ENCODE results near the gene SPSB1. TPM values are rescaled to one million over a fixed set of nuclear protein-coding genes. Genes with fewer than 3 reads are reported as not detected.
A peak's percentile ranks its signal among the peaks of the same experiment; 100 is the strongest.

SPSB1 gene
- polyA plus RNA-seq, 1 donor (not counting 4 experiments of a cell fraction or from before 2014, with no cell fraction given) = 19.8 TPM

DNA sequence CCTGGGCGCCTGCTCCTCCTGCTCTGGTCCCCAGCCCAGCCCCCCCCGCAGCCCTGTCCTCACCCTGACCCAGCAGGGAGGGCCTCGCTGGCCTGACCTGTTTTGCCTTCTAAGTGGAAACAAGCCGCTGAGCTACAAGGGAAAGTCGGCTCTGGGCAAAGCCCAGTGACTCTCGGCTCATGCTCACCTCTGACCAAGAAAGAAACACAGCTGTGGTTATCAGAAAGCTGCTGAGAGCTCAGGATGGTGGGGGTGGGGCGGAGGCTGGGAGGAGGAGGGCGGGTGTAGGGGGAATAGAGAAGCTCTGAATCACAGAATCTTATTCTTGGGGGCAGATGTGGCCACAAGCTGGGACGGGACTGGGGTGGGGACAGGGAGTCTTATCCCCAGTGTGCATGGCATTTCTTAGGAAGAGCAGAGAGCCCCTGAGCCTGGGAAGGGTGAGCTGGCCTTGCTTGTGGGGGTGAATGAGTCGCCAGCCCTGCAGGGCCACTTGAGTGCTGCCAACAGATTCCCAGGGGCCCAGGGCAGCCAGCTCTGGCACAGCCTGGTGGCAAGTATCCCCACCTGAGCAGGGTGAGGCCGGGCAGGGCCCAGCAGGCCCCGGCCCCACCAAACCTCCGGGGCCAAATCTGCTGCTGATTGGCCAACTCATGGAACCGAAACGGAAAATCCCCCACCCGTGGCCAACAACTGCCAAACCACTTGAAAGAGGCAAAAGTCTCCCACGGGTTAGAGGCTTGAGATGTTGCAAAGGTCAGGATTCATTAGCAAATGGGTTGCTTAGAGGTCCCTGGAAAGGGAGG is 120.6 kb downstream of the SPSB1 start:
- TF ChIP-seq CTCF (optimal IDR thresholded peaks at IDR 0.05 in 1 of 3, IDR thresholded peaks at IDR 0.05 in 1 of 3, conservative IDR thresholded peaks at IDR 0.05 in 1 of 3; ENCODE audit: extremely low read depth in 1 of 3, insufficient read depth in 2 of 3, low read length in 3 of 3) (no peak), EZH2 (IDR thresholded peaks at IDR 0.05; ENCODE audit: low read length) (no peak)
- DNase-seq (ENCODE audit: low read depth, low spot score) = peak; percentile 45
- Histone ChIP-seq H3K4me3 (ENCODE audit: control insufficient read depth in 2 of 3, extremely low read depth in 1 of 3, insufficient read depth in 2 of 3, low read depth in 1 of 3, low read length in 3 of 3) (no peak overlapping the region), H3K4me1 (ENCODE audit: control insufficient read depth, extremely low read depth, insufficient read depth, low read length) (peaks cover 14% of the 10 kb centered on the region), H4K20me1 (ENCODE audit: control insufficient read depth, extremely low read depth, insufficient read depth, low read length) (no peaks in the 10 kb centered on the region), H2AFZ (ENCODE audit: control insufficient read depth, low read length) (peak overlapping the region; percentile 72), H3K27ac (ENCODE audit: control insufficient read depth, insufficient read depth, low read length) (peak overlapping the region; percentile 55), H3K9ac (ENCODE audit: control insufficient read depth, extremely low read depth, insufficient read depth, low read length) (peak overlapping the region; percentile 39), H3K27me3 (ENCODE audit: control insufficient read depth, extremely low read depth, insufficient read depth, low read length) (no peaks in the 10 kb centered on the region), H3K79me2 (ENCODE audit: control insufficient read depth, insufficient read depth, low read length) (no peaks in the 10 kb centered on the region), H3K9me1 (ENCODE audit: control insufficient read depth, extremely low read depth, insufficient read depth, low read length) (no peaks in the 10 kb centered on the region), H3K4me2 (ENCODE audit: control insufficient read depth, extremely low read depth, insufficient read depth, low read depth, low read length) (peak overlapping the region; percentile 50), H3K9me3 (ENCODE audit: control insufficient read depth, low read depth, low read length) (no peaks in the 10 kb centered on the region), H3K36me3 (ENCODE audit: control insufficient read depth in 2 of 2, extremely low read depth in 1 of 2, insufficient read depth in 2 of 2, low read length in 2 of 2) (no peaks in the 10 kb centered on the region)
- FAIRE-seq = peak; percentile 66
- dilution Hi-C loops (cut with MboI; ENCODE audit: extremely low pct_ligation_motif_present, low sequenced_read_pairs) = no loop called here

GRCh38 chr1:9413877-9414213 is 121.2 kb downstream of the SPSB1 start:
- no peak overlapping the region for H3K4me3 ChIP-seq (ENCODE audit: control insufficient read depth in 2 of 3, extremely low read depth in 1 of 3, insufficient read depth in 2 of 3, low read depth in 1 of 3, low read length in 3 of 3)
- no peaks in the 10 kb centered on the region for H4K20me1 ChIP-seq (ENCODE audit: control insufficient read depth, extremely low read depth, insufficient read depth, low read length)
- DNase-seq (ENCODE audit: low read depth, low spot score) = no peak
- no peaks in the 10 kb centered on the region for H3K36me3 ChIP-seq (ENCODE audit: control insufficient read depth in 2 of 2, extremely low read depth in 1 of 2, insufficient read depth in 2 of 2, low read length in 2 of 2)
- H3K9ac ChIP-seq (ENCODE audit: control insufficient read depth, extremely low read depth, insufficient read depth, low read length) = peak overlapping the region; percentile 30
- TF ChIP-seq CTCF (optimal IDR thresholded peaks at IDR 0.05 in 1 of 3, IDR thresholded peaks at IDR 0.05 in 1 of 3, conservative IDR thresholded peaks at IDR 0.05 in 1 of 3; ENCODE audit: extremely low read depth in 1 of 3, insufficient read depth in 2 of 3, low read length in 3 of 3) = no peak
- no peak for TF ChIP-seq EZH2 (IDR thresholded peaks at IDR 0.05; ENCODE audit: low read length)
- no peak for FAIRE-seq
- dilution Hi-C loops (cut with MboI; ENCODE audit: extremely low pct_ligation_motif_present, low sequenced_read_pairs) = no loop called here
- H2AFZ ChIP-seq (ENCODE audit: control insufficient read depth, low read length) = peak overlapping the region; percentile 72
- H3K27ac ChIP-seq (ENCODE audit: control insufficient read depth, insufficient read depth, low read length) = peak overlapping the region; percentile 41
- peak overlapping the region; percentile 50 for H3K4me2 ChIP-seq (ENCODE audit: control insufficient read depth, extremely low read depth, insufficient read depth, low read depth, low read length)
- no peaks in the 10 kb centered on the region for H3K9me3 ChIP-seq (ENCODE audit: control insufficient read depth, low read depth, low read length)
- peaks cover 14% of the 10 kb centered on the region for H3K4me1 ChIP-seq (ENCODE audit: control insufficient read depth, extremely low read depth, insufficient read depth, low read length)
- H3K79me2 ChIP-seq (ENCODE audit: control insufficient read depth, insufficient read depth, low read length) = no peaks in the 10 kb centered on the region
- H3K27me3 ChIP-seq (ENCODE audit: control insufficient read depth, extremely low read depth, insufficient read depth, low read length) = no peaks in the 10 kb centered on the region
- no peaks in the 10 kb centered on the region for H3K9me1 ChIP-seq (ENCODE audit: control insufficient read depth, extremely low read depth, insufficient read depth, low read length)

Measured in keratinocyte (primary cell).